Chondrocyte (in vitro differentiated cells): ENCODE data around the gene ROS1. TPM values are rescaled to one million over a fixed set of nuclear protein-coding genes. Genes with fewer than 3 reads are reported as not detected.

Experiments
- DNase-seq: peaks from one replicate; pipeline ENCODE4 v3.0.0; 2021; ENCODE audit warnings: mixed read lengths, low spot score
- H3K27ac Mint-ChIP-seq: one replicate; pipeline ENCODE4 v1.8.0; 2021; ENCODE audit warnings: mild to moderate bottlenecking, moderate library complexity, mixed read lengths; ENCODE audit not compliant: unreplicated experiment
- H3K27me3 Mint-ChIP-seq: 2 replicates; pipeline ENCODE4 v1.8.0; 2021; ENCODE audit warnings: low read depth, mixed read lengths
- H3K36me3 Mint-ChIP-seq: 2 replicates; pipeline ENCODE4 v1.8.0; 2021; ENCODE audit warnings: low read depth, mixed read lengths
- H3K4me1 Mint-ChIP-seq: 2 replicates; pipeline ENCODE4 v1.8.0; 2021; ENCODE audit warnings: low read depth, mild to moderate bottlenecking, mixed read lengths
- H3K4me3 Mint-ChIP-seq: one replicate; pipeline ENCODE4 v1.8.0; 2021; ENCODE audit warnings: mild to moderate bottlenecking, moderate library complexity, mixed read lengths; ENCODE audit not compliant: unreplicated experiment
- H3K9me3 Mint-ChIP-seq: 2 replicates; pipeline ENCODE4 v1.8.0; 2021; ENCODE audit warnings: low read depth, mixed read lengths
- total RNA-seq: library from RNA; stranded (reverse); gene quantifications from 3 replicates; pipeline ENCODE4 v1.2.1, GENCODE V29; 2021
- TF ChIP-seq, protein P1 (sequence below): fragments of 200-600 bp; sonication (generic); IDR thresholded peaks from 2 replicates; pipeline ENCODE4 v1.5.0; 2021; ENCODE audit warnings: antibody characterized with exemption, mild to moderate bottlenecking, moderate library complexity

Gene ROS1
- total RNA-seq, 1 donor from 2014 or later, result not detected

GRCh38 chr6:117272891-117273290 lies 152.9 kb downstream of the ROS1 start:
- Mint-ChIP-seq H3K9me3 (no peaks in the 10 kb centered on the region), H3K4me1 (peaks cover 8% of the 10 kb centered on the region), H3K27me3 (peaks cover 73% of the 10 kb centered on the region), H3K36me3 (peaks cover 3% of the 10 kb centered on the region), H3K27ac (no peak overlapping the region), H3K4me3 (no peak overlapping the region)
- TF ChIP-seq, protein P1, sequence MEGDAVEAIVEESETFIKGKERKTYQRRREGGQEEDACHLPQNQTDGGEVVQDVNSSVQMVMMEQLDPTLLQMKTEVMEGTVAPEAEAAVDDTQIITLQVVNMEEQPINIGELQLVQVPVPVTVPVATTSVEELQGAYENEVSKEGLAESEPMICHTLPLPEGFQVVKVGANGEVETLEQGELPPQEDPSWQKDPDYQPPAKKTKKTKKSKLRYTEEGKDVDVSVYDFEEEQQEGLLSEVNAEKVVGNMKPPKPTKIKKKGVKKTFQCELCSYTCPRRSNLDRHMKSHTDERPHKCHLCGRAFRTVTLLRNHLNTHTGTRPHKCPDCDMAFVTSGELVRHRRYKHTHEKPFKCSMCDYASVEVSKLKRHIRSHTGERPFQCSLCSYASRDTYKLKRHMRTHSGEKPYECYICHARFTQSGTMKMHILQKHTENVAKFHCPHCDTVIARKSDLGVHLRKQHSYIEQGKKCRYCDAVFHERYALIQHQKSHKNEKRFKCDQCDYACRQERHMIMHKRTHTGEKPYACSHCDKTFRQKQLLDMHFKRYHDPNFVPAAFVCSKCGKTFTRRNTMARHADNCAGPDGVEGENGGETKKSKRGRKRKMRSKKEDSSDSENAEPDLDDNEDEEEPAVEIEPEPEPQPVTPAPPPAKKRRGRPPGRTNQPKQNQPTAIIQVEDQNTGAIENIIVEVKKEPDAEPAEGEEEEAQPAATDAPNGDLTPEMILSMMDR, result no peak
- no peak for DNase-seq

DNA sequence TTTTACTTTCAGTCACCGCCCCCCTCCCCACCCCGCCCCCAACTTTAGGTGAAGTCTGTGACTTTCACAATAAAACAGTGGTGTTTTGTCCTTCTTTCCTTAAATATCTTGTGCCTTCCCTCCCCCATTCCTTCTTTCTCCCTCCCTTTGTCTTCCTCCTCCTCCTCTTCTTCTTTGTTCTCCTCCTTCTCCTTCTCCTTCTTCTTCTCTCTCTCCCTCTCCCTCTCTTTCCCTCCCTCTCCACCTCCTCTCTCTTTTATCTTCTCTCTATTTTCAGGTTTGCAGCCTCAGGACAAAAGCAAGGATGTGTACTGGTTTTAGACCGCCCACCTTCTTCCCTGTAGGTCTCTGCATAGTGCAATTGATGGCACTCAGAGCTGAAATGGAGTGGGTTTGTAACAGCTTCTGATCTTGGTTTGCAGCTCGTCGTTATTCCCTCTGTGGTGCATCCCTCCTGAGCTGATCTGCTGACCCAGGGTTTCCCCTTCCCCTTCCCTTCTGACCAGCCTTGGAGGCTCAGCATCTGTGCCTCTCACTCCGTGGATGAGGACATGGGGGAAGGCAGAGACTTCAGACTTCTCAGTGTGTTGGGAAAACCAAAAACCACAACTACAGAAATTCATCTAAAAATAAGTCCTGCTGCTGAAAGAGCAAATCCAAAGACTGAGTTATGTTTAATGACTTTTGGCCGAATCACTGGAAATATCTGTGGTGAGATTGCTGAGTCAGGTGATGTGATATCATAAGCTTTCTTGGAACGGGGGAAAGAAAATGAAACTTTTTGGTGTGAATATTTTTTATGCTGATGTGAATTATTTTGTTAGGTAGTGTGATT lies 153.5 kb downstream of the ROS1 start:
- TF ChIP-seq, protein P1, result no peak
- Mint-ChIP-seq H3K36me3 (peaks cover 3% of the 10 kb centered on the region), H3K4me3 (no peak overlapping the region), H3K27me3 (peaks cover 79% of the 10 kb centered on the region), H3K9me3 (no peaks in the 10 kb centered on the region), H3K27ac (no peak overlapping the region), H3K4me1 (peaks cover 8% of the 10 kb centered on the region)
- no peak for DNase-seq

DNA sequence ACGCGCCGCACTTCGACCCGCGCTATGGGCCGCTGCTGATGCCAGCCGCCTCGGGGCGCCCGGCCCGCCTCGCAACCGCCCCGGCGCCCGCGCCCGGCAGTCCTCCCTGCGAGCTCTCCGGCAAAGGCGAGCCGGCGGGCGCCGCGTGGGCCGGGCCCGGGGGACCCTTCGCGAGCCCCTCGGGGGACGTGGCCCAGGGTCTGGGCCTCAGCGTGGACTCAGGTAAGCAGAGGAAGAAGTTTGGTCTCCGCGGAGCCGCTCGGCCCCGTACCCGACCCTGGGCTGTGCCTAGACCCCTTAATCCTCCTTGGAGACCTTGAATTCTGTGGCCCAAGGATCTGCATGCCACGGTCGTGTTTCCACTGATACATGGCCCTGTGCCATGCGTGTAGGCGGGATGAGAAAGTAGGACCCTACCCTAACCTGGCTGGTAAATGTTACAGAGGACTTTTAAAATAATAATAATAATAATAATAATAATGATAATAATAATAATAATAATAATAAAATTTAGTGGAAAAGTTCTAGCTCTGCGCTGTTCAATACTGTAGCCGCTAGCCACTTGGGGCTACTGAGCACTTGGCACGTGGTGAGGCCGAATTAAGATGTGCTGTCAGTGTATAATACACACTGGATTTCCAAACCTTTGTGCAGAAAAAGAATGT lies 154.8 kb downstream of the ROS1 start:
- H3K4me1 Mint-ChIP-seq, result peaks cover 12% of the 10 kb centered on the region

GRCh38 chr6:117270055-117270842 lies 155.5 kb downstream of the ROS1 start:
- H3K9me3 Mint-ChIP-seq, result no peaks in the 10 kb centered on the region
- H3K27ac Mint-ChIP-seq, result no peak overlapping the region
- DNase-seq, result peak; percentile 81
- peak overlapping the region; percentile 60 for H3K4me3 Mint-ChIP-seq
- H3K4me1 Mint-ChIP-seq, result peaks cover 13% of the 10 kb centered on the region
- H3K36me3 Mint-ChIP-seq, result peaks cover 3% of the 10 kb centered on the region
- H3K27me3 Mint-ChIP-seq, result peaks cover 80% of the 10 kb centered on the region
- TF ChIP-seq, protein P1, result no peak

More for the DNA sequence above, 154.8 kb downstream of the ROS1 start:
- TF ChIP-seq, protein P1, result no peak
- peaks cover 3% of the 10 kb centered on the region for H3K36me3 Mint-ChIP-seq
- DNase-seq, result no peak
- no peak overlapping the region for H3K27ac Mint-ChIP-seq
- peaks cover 83% of the 10 kb centered on the region for H3K27me3 Mint-ChIP-seq
- no peaks in the 10 kb centered on the region for H3K9me3 Mint-ChIP-seq
- H3K4me3 Mint-ChIP-seq, result no peak overlapping the region

DNA sequence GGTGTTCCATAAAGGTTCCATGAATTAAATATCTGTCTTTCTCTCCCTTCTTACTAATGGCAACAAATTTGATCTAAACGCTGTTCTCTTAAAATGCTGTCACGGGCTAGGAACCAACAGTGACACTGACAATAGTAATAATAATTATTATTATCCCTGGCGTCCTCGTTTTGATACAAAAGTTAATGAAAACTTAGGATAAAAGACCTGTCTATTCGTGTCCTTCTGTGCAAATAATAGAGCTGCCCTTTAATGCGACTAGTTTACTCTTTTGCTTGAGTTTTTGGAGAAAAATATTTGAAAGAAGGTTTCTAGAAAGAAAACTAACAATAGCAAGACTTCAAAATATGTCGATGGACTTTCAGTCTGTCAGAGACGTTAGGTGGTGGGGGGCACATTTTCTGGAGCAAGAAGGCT lies 156.1 kb downstream of the ROS1 start:
- Mint-ChIP-seq H3K4me3 (peak overlapping the region; percentile 40), H3K27ac (no peak overlapping the region), H3K36me3 (peaks cover 3% of the 10 kb centered on the region), H3K9me3 (no peaks in the 10 kb centered on the region), H3K4me1 (peaks cover 19% of the 10 kb centered on the region), H3K27me3 (peaks cover 79% of the 10 kb centered on the region)
- TF ChIP-seq, protein P1, result no peak
- no peak for DNase-seq
